GM18498 (cell line): Measurements from ENCODE around the gene POMZP3.
"Not testable (repeated sequence)": the region's sequence is repeated elsewhere in the genome, so short reads cannot be mapped to it uniquely, and the experiment has no call there.

Experiments used
- ATAC-seq: cut with Tn5 transposase; IDR thresholded peaks from one replicate; pipeline ENCODE4 v1.9.1; 2021; ENCODE audit warnings: mild to moderate bottlenecking, moderate library complexity; ENCODE audit not compliant: unreplicated experiment

The POMZP3 gene

GRCh38 chr7:76591033-76591432, 36.0 kb downstream of the POMZP3 start:
- not testable (repeated sequence) for ATAC-seq

GRCh38 chr7:76588586-76588985, 38.5 kb downstream of the POMZP3 start:
- ATAC-seq, result not testable (repeated sequence)

GRCh38 chr7:76586585-76587315, 40.3 kb downstream of the POMZP3 start:
- not testable (repeated sequence) for ATAC-seq

GRCh38 chr7:76583636-76584281, 43.3 kb downstream of the POMZP3 start:
- ATAC-seq, result not testable (repeated sequence)

GRCh38 chr7:76582848-76583631, 44.0 kb downstream of the POMZP3 start:
- ATAC-seq, result not testable (repeated sequence)

- ATAC-seq, result not testable (repeated sequence)
These were observed 51.0 kb downstream of the POMZP3 start for GRCh38 chr7:76575919-76576655.

GRCh38 chr7:76575431-76575830, 51.6 kb downstream of the POMZP3 start:
- ATAC-seq, result not testable (repeated sequence)

- not testable (repeated sequence) for ATAC-seq
These were observed 54.8 kb downstream of the POMZP3 start for GRCh38 chr7:76572296-76572695.

- not testable (repeated sequence) for ATAC-seq
These were observed 56.7 kb downstream of the POMZP3 start for GRCh38 chr7:76570324-76570775.

- not testable (repeated sequence) for ATAC-seq
These were observed 58.3 kb downstream of the POMZP3 start for GRCh38 chr7:76568742-76569141.

- ATAC-seq, result not testable (repeated sequence)
These were observed 59.3 kb downstream of the POMZP3 start for GRCh38 chr7:76567753-76568152.

GRCh38 chr7:76567311-76567710, 59.8 kb downstream of the POMZP3 start:
- not testable (repeated sequence) for ATAC-seq

GRCh38 chr7:76565001-76565400, 62.1 kb downstream of the POMZP3 start:
- ATAC-seq, result not testable (repeated sequence)

GRCh38 chr7:76561342-76561741, 65.7 kb downstream of the POMZP3 start:
- ATAC-seq, result not testable (repeated sequence)

- not testable (repeated sequence) for ATAC-seq
These were observed 66.9 kb downstream of the POMZP3 start for GRCh38 chr7:76560157-76560556.
